Right lobe of liver (tissue), 6 donors: ENCODE data around the gene SKAP2. TPM values are rescaled to one million over a fixed set of nuclear protein-coding genes. Genes with fewer than 3 reads are reported as not detected.

Experiments
- ATAC-seq, 4 donors: fragments of 200-7000 bp; cut with Tn5 transposase; one replicate each; pipeline ENCODE4 v1.9.1; 2020; ENCODE audit warnings: mild to moderate bottlenecking in 4 of 4, moderate library complexity in 4 of 4
- DNase-seq, 3 donors: peaks; one replicate each; pipeline ENCODE4 v3.0.0-alpha.2; 2020
- H3K27ac ChIP-seq, 3 donors: fragments of 200-600 bp; one replicate each; pipeline ENCODE4 v1.8.0; 2022
- H3K27me3 ChIP-seq, 2 donors: fragments of 200-600 bp; one replicate each; pipeline ENCODE4 v1.8.0; 2022
- H3K36me3 ChIP-seq, 4 donors: fragments of 200-600 bp; sonication (generic) in 1 of 4; one replicate each; pipeline versions ENCODE4 v1.5.1 to v1.8.0; 2017 to 2022; ENCODE audit warnings: control low read depth in 1 of 4
- H3K4me1 ChIP-seq, 4 donors: fragments of 200-600 bp; sonication (generic) in 1 of 4; one replicate each; pipeline versions ENCODE4 v1.5.1 to v1.8.0; 2017 to 2022; ENCODE audit warnings: control low read depth in 1 of 4
- H3K4me3 ChIP-seq, 3 donors: fragments of 200-600 bp; one replicate each; pipeline ENCODE4 v1.8.0; 2022
- H3K9me3 ChIP-seq, 4 donors: fragments of 200-600 bp; sonication (generic) in 1 of 4; one replicate each; pipeline versions ENCODE4 v1.5.1 to v1.8.0; 2017 to 2022; ENCODE audit warnings: control low read depth in 1 of 4
- POLR2A ChIP-seq: fragments of 450-650 bp; IDR thresholded peaks from one replicate; pipeline ENCODE4 v1.6.1; 2017; ENCODE audit warnings: antibody characterized with exemption, mild to moderate bottlenecking
- WGBS: methylation state at CpG from one replicate; pipeline ENCODE4 v1.1.6; 2018; ENCODE audit warnings: low coverage, low lambda C conversion rate; ENCODE audit not compliant: insufficient coverage; ENCODE audit errors: missing lambda C conversion rate; 5-methylcytosine and 5-hydroxymethylcytosine counted together
- intact Hi-C, 2 donors: fragments of 100-400 bp; cut with DNase I; formaldehyde crosslinking; loops; one replicate each; pipeline versions ENCODE4 v1.11.2 to v1.14.1; 2022
- total RNA-seq, 6 experiments: library from RNA; depleted of rRNA in 2 of 6; stranded (reverse); fragments of >200 nt in 2 of 6; fragmentation: NEBNext Ultra II Directional in 3 of 6; extraction: Animal tissue kit (Norgen Biotek cat#: 25700) in 3 of 6; gene quantifications; one replicate each; pipeline versions ENCODE4 v1.1.0 to v1.2.4, GENCODE V29; 2016 to 2023
- TF ChIP-seq, protein P1 (sequence below), 4 donors: fragments of 200-600 bp in 3 of 4; fragments of 450-650 bp in 1 of 4; IDR thresholded peaks; one replicate each; pipeline versions ENCODE4 v1.5.1 to v1.8.0; 2016 to 2022; ENCODE audit warnings: antibody characterized with exemption in 4 of 4, mild to moderate bottlenecking in 2 of 4
- donor health status: DM: no; HTN: yes; CAD: no.
- donor health status: DM: no; HTN: no; CAD: no.
- donor health status: DM: no; HTN: no; CAD: no.
- donor health status: DM: no; HTN: yes; CAD: no.
- donor health status: DM: no; HTN: yes; CAD: no.

SKAP2 gene
- total RNA-seq, 6 experiments from 2014 or later = 4.7 to 19.6 (median 9.0) TPM

GRCh38 chr7:26653430-26654399 is 210.7 kb downstream of the SKAP2 start:
- H3K27ac ChIP-seq = no peak overlapping the region
- no peak for TF ChIP-seq POLR2A
- TF ChIP-seq, protein P1, sequence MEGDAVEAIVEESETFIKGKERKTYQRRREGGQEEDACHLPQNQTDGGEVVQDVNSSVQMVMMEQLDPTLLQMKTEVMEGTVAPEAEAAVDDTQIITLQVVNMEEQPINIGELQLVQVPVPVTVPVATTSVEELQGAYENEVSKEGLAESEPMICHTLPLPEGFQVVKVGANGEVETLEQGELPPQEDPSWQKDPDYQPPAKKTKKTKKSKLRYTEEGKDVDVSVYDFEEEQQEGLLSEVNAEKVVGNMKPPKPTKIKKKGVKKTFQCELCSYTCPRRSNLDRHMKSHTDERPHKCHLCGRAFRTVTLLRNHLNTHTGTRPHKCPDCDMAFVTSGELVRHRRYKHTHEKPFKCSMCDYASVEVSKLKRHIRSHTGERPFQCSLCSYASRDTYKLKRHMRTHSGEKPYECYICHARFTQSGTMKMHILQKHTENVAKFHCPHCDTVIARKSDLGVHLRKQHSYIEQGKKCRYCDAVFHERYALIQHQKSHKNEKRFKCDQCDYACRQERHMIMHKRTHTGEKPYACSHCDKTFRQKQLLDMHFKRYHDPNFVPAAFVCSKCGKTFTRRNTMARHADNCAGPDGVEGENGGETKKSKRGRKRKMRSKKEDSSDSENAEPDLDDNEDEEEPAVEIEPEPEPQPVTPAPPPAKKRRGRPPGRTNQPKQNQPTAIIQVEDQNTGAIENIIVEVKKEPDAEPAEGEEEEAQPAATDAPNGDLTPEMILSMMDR (IDR thresholded peaks at IDR 0.05) = no peak
- intact Hi-C loops = no loop called here
- no peaks in the 10 kb centered on the region for H3K36me3 ChIP-seq
- WGBS = 44% methylated on average over 8 of the region's 8 CpGs
- no peak overlapping the region for H3K4me3 ChIP-seq
- H3K4me1 ChIP-seq = no peaks in the 10 kb centered on the region
- ATAC-seq (no peak), DNase-seq (no peak)
- H3K27me3 ChIP-seq = peaks cover 0 to 3% of the 10 kb centered on the region in 2 donors
- H3K9me3 ChIP-seq = no peaks in the 10 kb centered on the region

DNA sequence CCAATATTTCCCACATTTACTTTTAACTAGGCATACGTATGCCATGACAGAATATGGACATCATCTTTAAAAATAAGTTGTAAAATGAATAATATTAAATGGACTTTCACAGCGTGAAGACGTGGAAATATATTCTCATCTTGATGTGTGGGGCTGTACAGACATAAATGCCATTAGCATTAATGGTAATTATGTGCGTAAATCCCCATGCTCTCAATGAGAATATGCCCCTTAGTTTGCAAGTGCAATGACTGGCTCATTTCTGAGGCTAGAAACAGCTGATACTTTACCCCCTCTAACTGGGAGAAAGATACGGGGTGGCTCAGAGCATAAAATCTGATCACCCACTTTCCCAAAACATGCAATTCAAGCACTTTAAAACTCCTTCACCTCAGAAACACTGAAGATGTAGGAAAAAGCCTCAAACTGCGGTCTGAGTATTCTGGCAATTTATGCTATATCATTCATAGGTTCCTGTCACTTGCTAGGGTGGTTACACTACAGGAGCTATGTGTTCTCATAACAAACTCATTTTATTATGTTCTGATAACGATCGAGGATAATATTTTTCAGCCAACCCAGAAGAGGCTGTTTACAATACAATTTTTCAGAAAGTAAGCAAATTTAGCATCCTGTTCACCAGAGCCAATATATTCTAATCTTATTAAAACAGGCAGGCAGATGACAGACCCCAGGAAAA is 211.8 kb downstream of the SKAP2 start:
- H3K27me3 ChIP-seq = peaks cover 0 to 3% of the 10 kb centered on the region in 2 donors
- intact Hi-C loops = no loop called here
- WGBS = 74% methylated on average over 8 of the region's 8 CpGs
- H3K27ac ChIP-seq = no peak overlapping the region
- no peak for ATAC-seq
- no peak overlapping the region for H3K4me3 ChIP-seq
- no peaks in the 10 kb centered on the region for H3K9me3 ChIP-seq
- H3K4me1 ChIP-seq = no peaks in the 10 kb centered on the region
- H3K36me3 ChIP-seq = no peaks in the 10 kb centered on the region
- no peak for TF ChIP-seq POLR2A
- no peak for DNase-seq

DNA sequence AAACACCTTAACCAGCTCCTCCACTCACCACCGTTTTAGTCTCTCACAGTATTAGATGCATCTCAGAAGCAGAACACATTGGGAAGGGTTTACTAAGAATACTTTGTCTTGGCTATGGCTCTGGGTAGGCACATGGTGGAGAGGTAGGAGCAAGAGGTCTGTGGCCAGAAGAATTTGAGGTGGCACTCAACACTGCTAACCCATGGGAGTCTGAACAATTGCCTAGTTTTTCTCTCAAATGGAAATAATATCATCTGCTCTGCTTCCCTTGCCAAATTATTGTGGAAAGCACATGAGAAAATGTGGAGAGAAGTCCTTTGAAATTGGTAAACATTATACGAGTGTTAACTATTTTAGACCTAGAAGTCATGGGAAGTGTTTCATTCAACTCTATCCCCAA is 214.3 kb downstream of the SKAP2 start:
- TF ChIP-seq, protein P1 (IDR thresholded peaks at IDR 0.05) = no peak
- TF ChIP-seq POLR2A = no peak
- no peak overlapping the region for H3K27ac ChIP-seq
- 70% methylated on average over 2 of the region's 2 CpGs for WGBS
- H3K9me3 ChIP-seq = no peaks in the 10 kb centered on the region
- H3K4me3 ChIP-seq = no peak overlapping the region
- H3K36me3 ChIP-seq = no peaks in the 10 kb centered on the region
- H3K27me3 ChIP-seq = peaks cover 0 to 3% of the 10 kb centered on the region in 2 donors
- intact Hi-C loops = no loop called here
- ATAC-seq (no peak), DNase-seq (no peak)
- H3K4me1 ChIP-seq = no peaks in the 10 kb centered on the region

DNA sequence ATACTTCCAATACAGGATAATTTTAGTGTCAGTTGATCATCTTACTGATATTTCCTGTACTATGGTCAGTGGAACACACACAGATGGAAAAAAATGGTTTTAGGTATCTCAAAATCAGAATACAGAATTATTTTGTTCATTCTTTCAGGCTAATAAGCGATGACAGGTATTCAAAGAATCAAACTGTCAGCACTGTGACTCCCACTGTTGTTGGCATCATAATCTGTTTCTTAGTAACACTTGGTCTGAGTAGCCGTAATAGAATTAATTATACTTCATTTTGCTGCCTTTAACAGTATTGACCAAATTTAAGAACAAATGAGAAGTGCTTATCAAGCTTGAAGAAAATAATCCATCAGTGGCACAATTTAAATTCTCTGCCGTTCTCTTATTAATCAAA is 215.0 kb downstream of the SKAP2 start:
- WGBS = 83% methylated on average over 3 of the region's 3 CpGs
- DNase-seq (no peak), ATAC-seq (no peak)
- Histone ChIP-seq H3K4me1 (no peaks in the 10 kb centered on the region), H3K27me3 (no peaks in the 10 kb centered on the region), H3K27ac (no peak overlapping the region), H3K9me3 (no peaks in the 10 kb centered on the region), H3K36me3 (no peaks in the 10 kb centered on the region), H3K4me3 (no peak overlapping the region)
- intact Hi-C loops = loop anchor here in 1 of 2 donors (10.0 kb wide), 1 partner anchor 265 kb away; no protein-coding TSS in a partner anchor
- TF ChIP-seq, protein P1 (IDR thresholded peaks at IDR 0.05) = no peak
- no peak for TF ChIP-seq POLR2A

DNA sequence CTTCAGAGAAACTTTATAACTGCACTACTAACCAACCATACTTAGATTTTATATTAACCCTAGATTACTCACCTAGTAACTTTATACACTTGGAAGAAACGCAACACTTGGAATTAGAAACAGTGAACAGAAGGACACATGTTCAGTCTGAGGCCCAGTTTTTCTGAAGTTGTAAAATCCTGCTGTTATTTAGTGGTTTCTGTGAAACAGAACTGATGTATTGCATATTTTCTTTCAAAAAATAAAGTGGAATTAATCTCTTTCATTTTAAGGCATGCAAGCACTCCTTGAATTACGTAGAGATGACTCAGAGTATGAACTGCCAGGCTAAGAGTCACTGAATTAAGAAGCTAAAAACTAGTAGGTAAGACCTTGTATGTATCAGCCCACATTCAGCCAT is 215.8 kb downstream of the SKAP2 start:
- DNase-seq (no peak), ATAC-seq (no peak)
- TF ChIP-seq, protein P1 (IDR thresholded peaks at IDR 0.05) = no peak
- TF ChIP-seq POLR2A = no peak
- intact Hi-C loops = loop anchor here in 1 of 2 donors (10.0 kb wide), 1 partner anchor 264 kb away; no protein-coding TSS in a partner anchor
- Histone ChIP-seq H3K27ac (no peak overlapping the region), H3K36me3 (no peaks in the 10 kb centered on the region), H3K4me1 (no peaks in the 10 kb centered on the region), H3K9me3 (no peaks in the 10 kb centered on the region), H3K4me3 (no peak overlapping the region), H3K27me3 (no peaks in the 10 kb centered on the region)
- WGBS = 97% methylated on average over 2 of the region's 2 CpGs
